CD14-positive monocyte (primary cell): ENCODE measurements around the gene HIF1A. TPM values are rescaled to one million over a fixed set of nuclear protein-coding genes. Genes with fewer than 3 reads are reported as not detected.

Experiments used
- DNase-seq, 3 donors: peaks; one replicate each; pipeline ENCODE4 v3.0.0-alpha.2; 2011 to 2022
- H2AFZ ChIP-seq: 2 replicates; pipeline ENCODE4 v1.6.0; 2012; ENCODE audit warnings: mild to moderate bottlenecking, low read depth, low read length, inconsistent platforms; ENCODE audit not compliant: insufficient read depth, poor library complexity, severe bottlenecking
- H3K27ac ChIP-seq, 2 donors: 1 replicate in 1 of 2; 2 replicates in 1 of 2; pipeline ENCODE4 v1.5.1; 2012 to 2013; ENCODE audit warnings: low read length in 2 of 2, control low read depth in 1 of 2, inconsistent platforms in 1 of 2, low read depth in 1 of 2, mild to moderate bottlenecking in 1 of 2
- H3K27me3 ChIP-seq, 2 donors: one replicate each; pipeline versions ENCODE4 v1.6.0 to v1.6.1; 2011 to 2013; ENCODE audit warnings: low read length in 2 of 2; ENCODE audit not compliant: control insufficient read depth in 2 of 2, insufficient read depth in 2 of 2
- H3K36me3 ChIP-seq, 2 donors: replicated peaks in 1 of 2; 1 replicate in 1 of 2; 2 replicates in 1 of 2; pipeline versions ENCODE4 v1.5.1 to v1.6.1; 2012 to 2013; ENCODE audit warnings: low read length in 2 of 2, control low read depth in 1 of 2, inconsistent platforms in 1 of 2, mild to moderate bottlenecking in 1 of 2; ENCODE audit not compliant: insufficient read depth in 2 of 2, control insufficient read depth in 1 of 2
- H3K4me1 ChIP-seq, 2 donors: 1 replicate in 1 of 2; 2 replicates in 1 of 2; pipeline versions ENCODE4 v1.5.1 to v1.6.1; 2012 to 2013; ENCODE audit warnings: low read length in 2 of 2, control low read depth in 1 of 2, inconsistent platforms in 1 of 2, mild to moderate bottlenecking in 1 of 2, moderate library complexity in 1 of 2; ENCODE audit not compliant: insufficient read depth in 2 of 2, control insufficient read depth in 1 of 2
- H3K4me2 ChIP-seq: replicated peaks from 2 replicates; pipeline ENCODE3; 2012; ENCODE audit warnings: low read length, moderate library complexity, mild to moderate bottlenecking; ENCODE audit not compliant: poor library complexity, severe bottlenecking; ENCODE audit errors: extremely low read depth
- H3K4me3 ChIP-seq, 3 experiments: fragments of 200-600 bp in 1 of 3; sonication (generic) in 1 of 3; replicated peaks in 1 of 3; 1 replicate in 2 of 3; 2 replicates in 1 of 3; pipeline ENCODE4 v1.5.1; 2011 to 2013; ENCODE audit warnings: low read length in 3 of 3, mild to moderate bottlenecking in 3 of 3, control low read depth in 2 of 3, low read depth in 2 of 3, inconsistent platforms in 1 of 3, moderate library complexity in 1 of 3
- H3K79me2 ChIP-seq: 2 replicates; pipeline ENCODE4 v1.6.0; 2012; ENCODE audit warnings: mild to moderate bottlenecking, control low read depth, inconsistent platforms, low read length, moderate library complexity; ENCODE audit not compliant: insufficient read depth
- H3K9ac ChIP-seq: 2 replicates; pipeline ENCODE4 v1.6.0; 2017; ENCODE audit warnings: low read length, mild to moderate bottlenecking; ENCODE audit not compliant: insufficient read depth, poor library complexity, severe bottlenecking
- H3K9me3 ChIP-seq, 2 donors: replicated peaks in 1 of 2; 1 replicate in 1 of 2; 2 replicates in 1 of 2; pipeline versions ENCODE4 v1.5.1 to v1.6.1; 2012 to 2013; ENCODE audit warnings: low read length in 2 of 2, control low read depth in 1 of 2; ENCODE audit not compliant: control insufficient read depth in 1 of 2, insufficient read depth in 1 of 2
- H4K20me1 ChIP-seq: 2 replicates; pipeline ENCODE4 v1.6.0; 2012; ENCODE audit warnings: mild to moderate bottlenecking, low read length, control low read depth, moderate library complexity; ENCODE audit not compliant: insufficient read depth
- H3K27ac Mint-ChIP-seq, 7 donors: one replicate each; pipeline ENCODE4 v1.8.0; 2020; ENCODE audit warnings: mild to moderate bottlenecking in 7 of 7, mixed read lengths in 7 of 7, moderate library complexity in 6 of 7, inconsistent platforms in 2 of 7
- H3K27me3 Mint-ChIP-seq, 3 donors: one replicate each; pipeline ENCODE4 v1.8.0; 2021 to 2022; ENCODE audit warnings: low read depth in 3 of 3, mild to moderate bottlenecking in 3 of 3, mixed read lengths in 3 of 3, moderate library complexity in 3 of 3, inconsistent platforms in 1 of 3
- H3K36me3 Mint-ChIP-seq, 2 donors: one replicate each; pipeline ENCODE4 v1.8.0; 2020; ENCODE audit warnings: mixed read lengths in 2 of 2, inconsistent platforms in 1 of 2, mild to moderate bottlenecking in 1 of 2
- H3K4me1 Mint-ChIP-seq: one replicate; pipeline ENCODE4 v1.8.0; 2020; ENCODE audit warnings: mild to moderate bottlenecking, mixed read lengths
- H3K4me3 Mint-ChIP-seq, 2 donors: one replicate each; pipeline ENCODE4 v1.8.0; 2020; ENCODE audit warnings: mild to moderate bottlenecking in 2 of 2, mixed read lengths in 2 of 2, moderate library complexity in 1 of 2
- H3K9me3 Mint-ChIP-seq, 7 donors: one replicate each; pipeline ENCODE4 v1.8.0; 2020 to 2022; ENCODE audit warnings: mixed read lengths in 7 of 7, mild to moderate bottlenecking in 6 of 7, moderate library complexity in 6 of 7, inconsistent platforms in 2 of 7
- CTCF ChIP-seq: fragments of 200-600 bp; IDR thresholded peaks from one replicate; pipeline ENCODE4 v1.8.0; 2022; ENCODE audit warnings: antibody characterized with exemption, mild to moderate bottlenecking
- WGBS: methylation state at CpG from one replicate; pipeline ENCODE4 v1.1.5; 2013; ENCODE audit warnings: missing lambda C conversion rate; ENCODE audit not compliant: insufficient coverage; 5-methylcytosine and 5-hydroxymethylcytosine counted together
- intact Hi-C, 2 donors: fragments of 100-400 bp; cut with micrococcal nuclease; formaldehyde crosslinking; loops; one replicate each; pipeline versions ENCODE4 v1.15.0 to v1.15.1; 2023
- polyA plus RNA-seq, 3 donors: library from polyadenylated mRNA; depleted of rRNA in 1 of 3; unstranded in 2 of 3; stranded (reverse) in 1 of 3; fragments of 300-500 nt in 2 of 3; fragments of >200 nt in 1 of 3; fragmentation: Illumina TruSeq in 2 of 3; gene quantifications; 1 replicate in 2 of 3; 2 replicates in 1 of 3; pipeline ENCODE4 v1.2.3, GENCODE V29; 2012 to 2021

HIF1A gene
- polyA plus RNA-seq, 3 donors: 79.0 to 137 (median 137) TPM

- Histone ChIP-seq H3K36me3 (no peaks in the 10 kb centered on the region), H3K4me2 (no peak overlapping the region), H3K9ac (no peak overlapping the region), H3K9me3 (no peaks in the 10 kb centered on the region), H3K27ac (peak overlapping the region; percentile 9 to 87), H3K27me3 (no peaks in the 10 kb centered on the region), H2AFZ (no peak overlapping the region), H3K4me1 (peaks cover 50 to 58% of the 10 kb centered on the region in 2 donors), H3K79me2 (no peaks in the 10 kb centered on the region), H3K4me3 (no peak overlapping the region), H4K20me1 (no peaks in the 10 kb centered on the region)
- Mint-ChIP-seq H3K4me3 (peak overlapping the region in 1 of 2 donors; percentile 18), H3K27me3 (peaks cover 0 to 2% (median 0%) of the 10 kb centered on the region in 3 donors), H3K27ac (peak overlapping the region; percentile 28 to 94 (median 83)), H3K9me3 (peaks cover 0 to 5% (median under 1%) of the 10 kb centered on the region in 7 donors), H3K4me1 (peaks cover 61% of the 10 kb centered on the region), H3K36me3 (peaks cover 0 to 2% of the 10 kb centered on the region in 2 donors)
- no CpG with 5 or more reads among the region's 2 CpGs for WGBS
- peak in 1 of 3 donors; percentile 26 for DNase-seq
- intact Hi-C loops: no loop called here
- no peak for TF ChIP-seq CTCF
Observed at GRCh38 chr14:61659582-61659981, 35.7 kb upstream of the HIF1A start.

GRCh38 chr14:61661471-61662400 is 33.6 kb upstream of the HIF1A start:
- H3K4me1 Mint-ChIP-seq: peaks cover 61% of the 10 kb centered on the region
- H3K27ac ChIP-seq: peak overlapping the region; percentile 80 to 87
- no peaks in the 10 kb centered on the region for H3K79me2 ChIP-seq
- H2AFZ ChIP-seq: no peak overlapping the region
- peaks cover 0 to 2% (median 0%) of the 10 kb centered on the region in 3 donors for H3K27me3 Mint-ChIP-seq
- peaks cover 50 to 61% of the 10 kb centered on the region in 2 donors for H3K4me1 ChIP-seq
- DNase-seq: peak in 1 of 3 donors; percentile 15
- peak overlapping the region; percentile 92 to 98 (median 96) for H3K27ac Mint-ChIP-seq
- no peaks in the 10 kb centered on the region for H4K20me1 ChIP-seq
- intact Hi-C loops: loop anchor here in 1 of 2 donors (2.0 to 5.0 kb wide), 5 partner anchors 35 to 189 kb away; no protein-coding TSS in a partner anchor
- peak overlapping the region; percentile 12 to 60 (median 25) for H3K4me3 ChIP-seq
- 74% methylated on average over 5 of the region's 6 CpGs for WGBS
- H3K27me3 ChIP-seq: no peaks in the 10 kb centered on the region
- peak overlapping the region; percentile 9 for H3K9ac ChIP-seq
- no peaks in the 10 kb centered on the region for H3K9me3 ChIP-seq
- peaks cover 0 to 5% of the 10 kb centered on the region in 2 donors for H3K36me3 Mint-ChIP-seq
- H3K4me2 ChIP-seq: peak overlapping the region; percentile 61
- peaks cover 0 to 5% (median 1%) of the 10 kb centered on the region in 7 donors for H3K9me3 Mint-ChIP-seq
- peak overlapping the region; percentile 51 to 55 for H3K4me3 Mint-ChIP-seq
- TF ChIP-seq CTCF: no peak
- no peaks in the 10 kb centered on the region for H3K36me3 ChIP-seq
